ENCODE measurements around the gene ERC1.

Gene ERC1

GRCh38 chr12:1464925-1465324, 473.9 kb downstream of the ERC1 start:
- DNase-seq, result no peak

GRCh38 chr12:1465990-1466389, 475.0 kb downstream of the ERC1 start:
- no peak for DNase-seq

- no peak for DNase-seq
Measured at GRCh38 chr12:1466481-1467154, 475.6 kb downstream of the ERC1 start.

GRCh38 chr12:1467710-1468109, 476.7 kb downstream of the ERC1 start:
- no peak for DNase-seq

GRCh38 chr12:1469070-1469469, 478.0 kb downstream of the ERC1 start:
- no peak for DNase-seq

- no peak for DNase-seq
Measured at GRCh38 chr12:1470051-1470450, 479.0 kb downstream of the ERC1 start.

- DNase-seq, result peak in 1 of 2 experiments; percentile 26
Measured at GRCh38 chr12:1471224-1471623, 480.2 kb downstream of the ERC1 start.

- no peak for DNase-seq
Measured at GRCh38 chr12:1473418-1473817, 482.4 kb downstream of the ERC1 start.

- DNase-seq, result no peak
Measured at GRCh38 chr12:1474041-1474573, 483.1 kb downstream of the ERC1 start.

GRCh38 chr12:1474574-1475153, 483.6 kb downstream of the ERC1 start:
- DNase-seq, result no peak

- no peak for DNase-seq
Measured at GRCh38 chr12:1479645-1480044, 488.6 kb downstream of the ERC1 start.

GRCh38 chr12:1481326-1481725, 490.3 kb downstream of the ERC1 start:
- no peak for DNase-seq

GRCh38 chr12:1481906-1482305, 490.9 kb downstream of the ERC1 start:
- no peak for DNase-seq

GRCh38 chr12:1488908-1489381, 497.9 kb downstream of the ERC1 start:
- DNase-seq, result no peak

GRCh38 chr12:1491983-1492697, 501.1 kb downstream of the ERC1 start:
- DNase-seq, result no peak

GRCh38 chr12:1493781-1494565, 502.9 kb downstream of the ERC1 start:
- no peak for DNase-seq

GRCh38 chr12:1494856-1495255, 503.8 kb downstream of the ERC1 start:
- DNase-seq, result no peak

- DNase-seq, result no peak
Measured at GRCh38 chr12:1496162-1496900, 505.3 kb downstream of the ERC1 start.

GRCh38 chr12:1497161-1497560, 506.1 kb downstream of the ERC1 start:
- DNase-seq, result no peak

- no peak for DNase-seq
Measured at GRCh38 chr12:1498199-1498740, 507.2 kb downstream of the ERC1 start.

GRCh38 chr12:1499351-1499750, 508.3 kb downstream of the ERC1 start:
- no peak for DNase-seq

Data from NCI-H2081 (cell line).